ENCODE results near the gene CBFB.
"Not testable (repeated sequence)": the region's sequence is repeated elsewhere in the genome, so short reads cannot be mapped to it uniquely, and the experiment has no call there.

The CBFB gene

GRCh38 chr16:67115639-67116038 lies 86.7 kb downstream of the CBFB start:
- Histone ChIP-seq H3K27me3 (replicated peaks; ENCODE audit: control insufficient read depth, insufficient read depth, low read length) (no peaks in the 10 kb centered on the region), H3K9me3 (ENCODE audit: control insufficient read depth, low read length) (no peaks in the 10 kb centered on the region), H3K4me1 (ENCODE audit: control insufficient read depth, insufficient read depth, low read length) (peaks cover 7% of the 10 kb centered on the region), H3K36me3 (ENCODE audit: control insufficient read depth, insufficient read depth, low read length, severe bottlenecking) (peaks cover 9% of the 10 kb centered on the region), H3K9ac (ENCODE audit: low read length) (no peak overlapping the region), H3K4me3 (ENCODE audit: low read length) (no peak overlapping the region)
- peak; percentile 62 for DNase-seq (ENCODE audit: low read depth)

DNA sequence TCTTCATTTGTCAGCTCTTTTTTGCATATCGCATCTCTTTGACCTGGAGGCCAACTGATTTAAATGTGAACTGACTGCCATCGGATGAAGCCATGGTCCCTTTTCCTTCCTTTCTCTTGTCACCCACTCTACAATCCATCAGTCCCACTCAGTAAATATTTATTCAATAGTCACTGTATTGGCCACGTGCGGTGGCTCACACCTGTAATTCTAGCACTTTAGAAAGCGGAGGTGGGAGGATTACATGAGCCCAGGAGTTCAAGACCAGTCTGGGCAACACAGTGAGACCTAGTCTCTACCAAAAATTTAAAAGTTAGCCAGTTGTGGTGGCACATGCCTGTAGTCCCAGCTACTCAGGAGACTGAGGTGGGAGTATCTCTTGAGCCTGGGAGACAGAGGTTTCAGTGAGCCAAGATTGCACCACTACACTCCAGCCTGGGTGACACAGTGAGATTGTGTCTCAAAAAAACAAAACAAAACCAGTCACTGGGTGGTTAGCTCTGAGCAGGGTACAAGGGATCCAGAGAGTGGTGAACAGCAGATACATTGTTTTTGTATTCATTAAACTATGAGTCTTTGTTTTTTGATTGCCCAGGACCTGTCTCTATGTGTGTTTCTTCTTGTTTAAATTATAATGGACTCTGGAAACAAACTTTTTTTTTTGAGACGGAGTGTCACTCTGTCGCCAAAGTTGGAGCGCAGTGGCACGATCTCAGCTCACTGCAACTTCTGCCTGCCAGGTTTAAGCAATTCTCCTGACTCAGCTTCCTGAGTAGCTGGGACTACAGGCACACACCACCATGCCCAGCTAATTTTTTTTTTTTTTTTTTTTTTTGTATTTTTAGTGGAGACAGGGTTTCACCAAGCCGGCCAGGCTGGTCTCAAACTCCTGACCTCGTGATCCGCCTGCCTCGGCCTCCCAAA lies 87.7 kb downstream of the CBFB start:
- no peak overlapping the region for H3K4me3 ChIP-seq (ENCODE audit: low read length)
- H3K36me3 ChIP-seq (ENCODE audit: control insufficient read depth, insufficient read depth, low read length, severe bottlenecking): peaks cover 16% of the 10 kb centered on the region
- H3K27me3 ChIP-seq (replicated peaks; ENCODE audit: control insufficient read depth, insufficient read depth, low read length): no peaks in the 10 kb centered on the region
- H3K9me3 ChIP-seq (ENCODE audit: control insufficient read depth, low read length): no peaks in the 10 kb centered on the region
- DNase-seq (ENCODE audit: low read depth): no peak
- no peak overlapping the region for H3K9ac ChIP-seq (ENCODE audit: low read length)
- no peaks in the 10 kb centered on the region for H3K4me1 ChIP-seq (ENCODE audit: control insufficient read depth, insufficient read depth, low read length)

GRCh38 chr16:67117716-67118115 lies 88.8 kb downstream of the CBFB start:
- no peaks in the 10 kb centered on the region for H3K27me3 ChIP-seq (replicated peaks; ENCODE audit: control insufficient read depth, insufficient read depth, low read length)
- DNase-seq (ENCODE audit: low read depth): no peak

GRCh38 chr16:67120025-67120424 lies 91.1 kb downstream of the CBFB start:
- no peak overlapping the region for H3K4me3 ChIP-seq (ENCODE audit: low read length)

More at GRCh38 chr16:67117716-67118115, 88.8 kb downstream of the CBFB start:
- H3K4me1 ChIP-seq (ENCODE audit: control insufficient read depth, insufficient read depth, low read length): no peaks in the 10 kb centered on the region
- H3K9ac ChIP-seq (ENCODE audit: low read length): no peak overlapping the region
- no peak overlapping the region for H3K4me3 ChIP-seq (ENCODE audit: low read length)
- H3K9me3 ChIP-seq (ENCODE audit: control insufficient read depth, low read length): no peaks in the 10 kb centered on the region
- peaks cover 27% of the 10 kb centered on the region for H3K36me3 ChIP-seq (ENCODE audit: control insufficient read depth, insufficient read depth, low read length, severe bottlenecking)

DNA sequence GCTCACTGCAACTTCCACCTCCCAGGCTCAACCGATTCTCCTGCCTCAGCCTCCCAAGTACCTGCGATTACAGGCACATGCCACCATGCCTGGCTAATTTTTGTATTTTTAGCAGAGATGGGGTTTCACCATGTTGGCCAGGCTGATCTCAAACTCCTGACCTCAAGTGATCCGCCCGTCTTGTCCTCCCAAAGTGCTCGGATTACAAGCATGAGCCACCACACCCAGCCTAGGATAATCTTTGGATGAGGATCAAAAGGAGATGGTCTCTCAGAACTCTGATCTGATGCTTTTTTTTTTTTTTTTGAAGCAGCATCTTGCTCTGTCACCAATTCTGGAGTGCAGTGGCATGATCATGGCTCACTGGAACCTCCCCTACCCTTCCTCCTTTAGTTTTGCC lies 93.8 kb downstream of the CBFB start:
- not testable (repeated sequence) for H3K4me1 ChIP-seq (ENCODE audit: control insufficient read depth, insufficient read depth, low read length); H3K9ac ChIP-seq (ENCODE audit: low read length); H3K27me3 ChIP-seq (replicated peaks; ENCODE audit: control insufficient read depth, insufficient read depth, low read length); H3K4me3 ChIP-seq (ENCODE audit: low read length); DNase-seq (ENCODE audit: low read depth); H3K9me3 ChIP-seq (ENCODE audit: control insufficient read depth, low read length)
- peaks cover 54% of the 10 kb centered on the region for H3K36me3 ChIP-seq (ENCODE audit: control insufficient read depth, insufficient read depth, low read length, severe bottlenecking)

More at GRCh38 chr16:67120025-67120424, 91.1 kb downstream of the CBFB start:
- Histone ChIP-seq H3K9ac (ENCODE audit: low read length) (no peak overlapping the region), H3K27me3 (replicated peaks; ENCODE audit: control insufficient read depth, insufficient read depth, low read length) (no peaks in the 10 kb centered on the region), H3K9me3 (ENCODE audit: control insufficient read depth, low read length) (no peaks in the 10 kb centered on the region), H3K36me3 (ENCODE audit: control insufficient read depth, insufficient read depth, low read length, severe bottlenecking) (peaks cover 41% of the 10 kb centered on the region), H3K4me1 (ENCODE audit: control insufficient read depth, insufficient read depth, low read length) (peaks cover 7% of the 10 kb centered on the region)
- no peak for DNase-seq (ENCODE audit: low read depth)

DNA sequence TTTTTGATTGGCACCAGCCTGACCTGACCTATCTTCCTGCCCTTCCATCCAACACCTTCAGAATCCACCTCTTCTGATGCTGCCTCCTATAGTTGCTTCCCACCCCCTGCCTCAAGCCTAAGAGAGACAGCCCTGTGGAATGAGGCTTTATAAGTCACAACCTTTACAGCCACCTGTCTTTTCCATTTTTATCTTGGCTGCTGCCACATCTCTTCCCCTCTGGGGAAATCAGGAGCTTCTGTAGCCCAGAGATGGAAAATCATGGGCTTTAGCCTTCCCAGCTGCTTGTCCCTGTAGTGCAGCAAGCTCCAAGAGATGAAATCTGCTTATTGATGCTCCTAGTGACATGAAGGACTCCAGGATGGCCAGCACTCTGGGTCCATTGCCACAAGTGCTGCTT lies 99.5 kb downstream of the CBFB start:
- DNase-seq (ENCODE audit: low read depth): no peak
- no peak overlapping the region for H3K4me3 ChIP-seq (ENCODE audit: low read length)
- H3K4me1 ChIP-seq (ENCODE audit: control insufficient read depth, insufficient read depth, low read length): peaks cover 7% of the 10 kb centered on the region
- H3K36me3 ChIP-seq (ENCODE audit: control insufficient read depth, insufficient read depth, low read length, severe bottlenecking): peaks cover 55% of the 10 kb centered on the region
- H3K9me3 ChIP-seq (ENCODE audit: control insufficient read depth, low read length): no peaks in the 10 kb centered on the region
- H3K27me3 ChIP-seq (replicated peaks; ENCODE audit: control insufficient read depth, insufficient read depth, low read length): no peaks in the 10 kb centered on the region
- no peak overlapping the region for H3K9ac ChIP-seq (ENCODE audit: low read length)

- H3K4me3 ChIP-seq (ENCODE audit: low read length): no peak overlapping the region
- no peaks in the 10 kb centered on the region for H3K27me3 ChIP-seq (replicated peaks; ENCODE audit: control insufficient read depth, insufficient read depth, low read length)
- H3K9ac ChIP-seq (ENCODE audit: low read length): no peak overlapping the region
- peaks cover 52% of the 10 kb centered on the region for H3K36me3 ChIP-seq (ENCODE audit: control insufficient read depth, insufficient read depth, low read length, severe bottlenecking)
- no peak for DNase-seq (ENCODE audit: low read depth)
- H3K4me1 ChIP-seq (ENCODE audit: control insufficient read depth, insufficient read depth, low read length): peaks cover 4% of the 10 kb centered on the region
- H3K9me3 ChIP-seq (ENCODE audit: control insufficient read depth, low read length): no peaks in the 10 kb centered on the region
These were observed 99.9 kb downstream of the CBFB start for GRCh38 chr16:67128887-67129286.

DNA sequence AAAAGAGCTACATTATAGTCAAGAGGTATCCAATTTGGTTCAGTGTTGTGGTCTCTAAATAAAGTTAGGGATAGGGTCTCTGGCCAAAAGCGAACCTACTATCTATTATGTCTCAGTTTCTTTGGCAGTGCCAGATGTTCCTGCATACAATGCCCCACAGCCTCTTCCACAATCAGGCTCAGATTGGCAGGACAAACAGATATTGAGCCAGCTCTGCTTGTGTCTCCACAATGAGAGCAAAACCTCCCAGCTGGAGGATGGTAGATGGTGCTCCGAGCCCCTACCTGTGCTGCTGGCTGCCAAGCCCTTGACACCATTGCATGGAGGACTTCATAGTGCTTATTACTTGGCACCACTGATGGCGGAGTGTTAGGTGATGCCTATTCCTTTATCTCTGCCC lies 100.5 kb downstream of the CBFB start:
- no peaks in the 10 kb centered on the region for H3K9me3 ChIP-seq (ENCODE audit: control insufficient read depth, low read length)
- no peaks in the 10 kb centered on the region for H3K4me1 ChIP-seq (ENCODE audit: control insufficient read depth, insufficient read depth, low read length)
- DNase-seq (ENCODE audit: low read depth): no peak
- H3K27me3 ChIP-seq (replicated peaks; ENCODE audit: control insufficient read depth, insufficient read depth, low read length): no peaks in the 10 kb centered on the region
- peaks cover 55% of the 10 kb centered on the region for H3K36me3 ChIP-seq (ENCODE audit: control insufficient read depth, insufficient read depth, low read length, severe bottlenecking)
- H3K4me3 ChIP-seq (ENCODE audit: low read length): no peak overlapping the region
- no peak overlapping the region for H3K9ac ChIP-seq (ENCODE audit: low read length)

DNA sequence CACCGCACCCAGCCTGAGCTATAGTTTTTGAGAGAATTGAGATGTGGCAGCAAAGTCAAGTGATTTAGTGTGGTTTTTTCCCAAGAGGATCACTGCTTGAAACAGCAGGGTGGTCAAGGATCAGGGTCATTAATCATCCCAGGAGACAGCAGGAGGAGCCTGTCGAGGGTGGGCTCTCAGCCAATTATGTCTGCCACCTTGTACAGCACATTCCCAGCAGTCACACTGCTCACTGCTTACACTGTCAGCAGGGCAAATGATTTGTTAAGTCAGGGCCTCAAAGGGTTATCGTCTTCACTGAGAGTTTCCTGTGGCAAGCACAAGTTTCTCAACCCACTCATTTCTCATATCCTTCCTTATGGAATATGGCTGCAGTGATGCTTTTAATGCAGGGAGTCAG lies 108.7 kb downstream of the CBFB start:
- H3K9ac ChIP-seq (ENCODE audit: low read length): no peak overlapping the region
- no peak for DNase-seq (ENCODE audit: low read depth)
- no peaks in the 10 kb centered on the region for H3K4me1 ChIP-seq (ENCODE audit: control insufficient read depth, insufficient read depth, low read length)
- no peaks in the 10 kb centered on the region for H3K27me3 ChIP-seq (replicated peaks; ENCODE audit: control insufficient read depth, insufficient read depth, low read length)
- H3K9me3 ChIP-seq (ENCODE audit: control insufficient read depth, low read length): no peaks in the 10 kb centered on the region
- peaks cover 85% of the 10 kb centered on the region for H3K36me3 ChIP-seq (ENCODE audit: control insufficient read depth, insufficient read depth, low read length, severe bottlenecking)
- no peak overlapping the region for H3K4me3 ChIP-seq (ENCODE audit: low read length)

GRCh38 chr16:67141391-67141790 lies 112.4 kb downstream of the CBFB start:
- no peaks in the 10 kb centered on the region for H3K9me3 ChIP-seq (ENCODE audit: control insufficient read depth, low read length)
- H3K4me3 ChIP-seq (ENCODE audit: low read length): no peak overlapping the region
- H3K27me3 ChIP-seq (replicated peaks; ENCODE audit: control insufficient read depth, insufficient read depth, low read length): no peaks in the 10 kb centered on the region
- peaks cover 90% of the 10 kb centered on the region for H3K36me3 ChIP-seq (ENCODE audit: control insufficient read depth, insufficient read depth, low read length, severe bottlenecking)
- H3K4me1 ChIP-seq (ENCODE audit: control insufficient read depth, insufficient read depth, low read length): peaks cover 6% of the 10 kb centered on the region
- no peak for DNase-seq (ENCODE audit: low read depth)
- H3K9ac ChIP-seq (ENCODE audit: low read length): no peak overlapping the region

DNA sequence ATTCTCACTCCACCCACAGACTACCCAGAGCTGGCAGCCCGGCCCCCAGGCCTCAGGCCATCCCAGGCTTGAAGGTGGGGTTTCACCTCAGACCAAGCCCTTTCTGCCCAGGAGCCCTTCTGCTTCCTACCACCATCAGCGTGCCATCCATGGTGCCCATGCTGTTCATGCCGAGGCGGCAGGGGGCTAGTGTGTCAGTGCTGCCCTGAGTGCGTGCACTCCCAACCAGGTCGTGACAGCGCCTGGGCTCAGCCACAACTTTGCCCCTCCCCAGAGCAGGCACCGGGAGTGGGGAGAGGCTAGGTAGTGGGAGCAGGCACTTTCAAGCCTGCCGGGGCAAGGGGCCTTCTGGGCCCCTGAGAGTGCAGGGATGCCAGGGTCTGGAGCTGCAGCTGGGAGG lies 113.4 kb downstream of the CBFB start:
- H3K36me3 ChIP-seq (ENCODE audit: control insufficient read depth, insufficient read depth, low read length, severe bottlenecking): peaks cover 91% of the 10 kb centered on the region
- H3K4me3 ChIP-seq (ENCODE audit: low read length): no peak overlapping the region
- DNase-seq (ENCODE audit: low read depth): no peak
- no peaks in the 10 kb centered on the region for H3K27me3 ChIP-seq (replicated peaks; ENCODE audit: control insufficient read depth, insufficient read depth, low read length)
- H3K9me3 ChIP-seq (ENCODE audit: control insufficient read depth, low read length): no peaks in the 10 kb centered on the region
- peaks cover 8% of the 10 kb centered on the region for H3K4me1 ChIP-seq (ENCODE audit: control insufficient read depth, insufficient read depth, low read length)
- no peak overlapping the region for H3K9ac ChIP-seq (ENCODE audit: low read length)

Measured in adipocyte (in vitro differentiated cells).